ENCODE results near the gene MBTPS1.

GRCh38 chr16:84084570-84085270, 32.0 kb downstream of the MBTPS1 start:
- TF ChIP-seq POLR2A (IDR thresholded peaks at IDR 0.05; ENCODE audit: low read depth, low read length), result no peak
- TF ChIP-seq POLR2AphosphoS5 (IDR thresholded peaks at IDR 0.05; ENCODE audit: low read depth, low read length), result no peak

All from GM12891 (cell line).